Measurements from ENCODE around the gene KRT73.

Gene KRT73

GRCh38 chr12:52591521-52591920, 26.8 kb downstream of the KRT73 start:
- TF ChIP-seq MAX (IDR thresholded peaks at IDR 0.05; ENCODE audit: low read depth, low read length) (no peak), POLR2A (IDR thresholded peaks at IDR 0.05; ENCODE audit: extremely low read depth, insufficient read length) (no peak), CTCF (IDR thresholded peaks at IDR 0.05; ENCODE audit: low read depth, low read length) (no peak), MYC (IDR thresholded peaks at IDR 0.05; ENCODE audit: low read depth, low read length) (no peak)
- no peak overlapping the region for H3K4me3 ChIP-seq (ENCODE audit: low read depth, low read length)
- DNase-seq (ENCODE audit: low read depth): no peak

- TF ChIP-seq MYC (IDR thresholded peaks at IDR 0.05; ENCODE audit: low read depth, low read length) (no peak), CTCF (IDR thresholded peaks at IDR 0.05; ENCODE audit: low read depth, low read length) (no peak), MAX (IDR thresholded peaks at IDR 0.05; ENCODE audit: low read depth, low read length) (no peak), POLR2A (IDR thresholded peaks at IDR 0.05; ENCODE audit: extremely low read depth, insufficient read length) (no peak)
- no peak for DNase-seq (ENCODE audit: low read depth)
- H3K4me3 ChIP-seq (ENCODE audit: low read depth, low read length): no peak overlapping the region
Measured at GRCh38 chr12:52590021-52590420, 28.3 kb downstream of the KRT73 start.

- no peak overlapping the region for H3K4me3 ChIP-seq (ENCODE audit: low read depth, low read length)
- no peak for DNase-seq (ENCODE audit: low read depth)
- TF ChIP-seq POLR2A (IDR thresholded peaks at IDR 0.05; ENCODE audit: extremely low read depth, insufficient read length) (no peak), MAX (IDR thresholded peaks at IDR 0.05; ENCODE audit: low read depth, low read length) (no peak), MYC (IDR thresholded peaks at IDR 0.05; ENCODE audit: low read depth, low read length) (no peak), CTCF (IDR thresholded peaks at IDR 0.05; ENCODE audit: low read depth, low read length) (no peak)
Measured at GRCh38 chr12:52587563-52587962, 30.8 kb downstream of the KRT73 start.

- no peak for DNase-seq (ENCODE audit: low read depth)
- H3K4me3 ChIP-seq (ENCODE audit: low read depth, low read length): no peak overlapping the region
- TF ChIP-seq POLR2A (IDR thresholded peaks at IDR 0.05; ENCODE audit: extremely low read depth, insufficient read length): no peak
- no peak for TF ChIP-seq MYC (IDR thresholded peaks at IDR 0.05; ENCODE audit: low read depth, low read length)
- TF ChIP-seq MAX (IDR thresholded peaks at IDR 0.05; ENCODE audit: low read depth, low read length): no peak
- TF ChIP-seq CTCF (IDR thresholded peaks at IDR 0.05; ENCODE audit: low read depth, low read length): no peak
Measured at GRCh38 chr12:52585946-52586345, 32.4 kb downstream of the KRT73 start.

- no peak for DNase-seq (ENCODE audit: low read depth)
- no peak overlapping the region for H3K4me3 ChIP-seq (ENCODE audit: low read depth, low read length)
- TF ChIP-seq CTCF (IDR thresholded peaks at IDR 0.05; ENCODE audit: low read depth, low read length): no peak
- TF ChIP-seq POLR2A (IDR thresholded peaks at IDR 0.05; ENCODE audit: extremely low read depth, insufficient read length): no peak
- no peak for TF ChIP-seq MYC (IDR thresholded peaks at IDR 0.05; ENCODE audit: low read depth, low read length)
- no peak for TF ChIP-seq MAX (IDR thresholded peaks at IDR 0.05; ENCODE audit: low read depth, low read length)
Measured at GRCh38 chr12:52585066-52585465, 33.3 kb downstream of the KRT73 start.

All from NB4 (cell line).